GM23338 (cell line): ENCODE data around the gene BLACAT1. TPM values are rescaled to one million over a fixed set of nuclear protein-coding genes. Genes with fewer than 3 reads are reported as not detected.

Experiments used
- ATAC-seq: fragments of 200-7000 bp; cut with Tn5 transposase; 3 replicates; pipeline ENCODE4 v1.9.1; 2020
- DNase-seq: peaks from one replicate; pipeline ENCODE4 v3.0.0-alpha.2; 2015; ENCODE audit warnings: low spot score
- H2AFZ ChIP-seq: fragments of 200-600 bp; sonication (generic); 2 replicates; pipeline ENCODE4 v1.8.0; 2016; ENCODE audit warnings: antibody characterized with exemption, mild to moderate bottlenecking, moderate library complexity
- H3F3A ChIP-seq: fragments of 200-600 bp; sonication (generic); replicated peaks from 2 replicates; pipeline ENCODE4 v1.8.0; 2017; ENCODE audit warnings: antibody characterized with exemption, mixed run types, low read depth
- H3K27ac ChIP-seq: fragments of 200-600 bp; sonication (generic); 2 replicates; pipeline ENCODE4 v1.6.1; 2016; ENCODE audit warnings: low read depth
- H3K27me3 ChIP-seq: fragments of 200-600 bp; sonication (generic); 2 replicates; pipeline ENCODE4 v1.8.0; 2016; ENCODE audit warnings: mild to moderate bottlenecking, mixed run types, moderate library complexity; ENCODE audit not compliant: insufficient read depth
- H3K36me3 ChIP-seq: fragments of 200-600 bp; sonication (generic); 2 replicates; pipeline ENCODE4 v1.8.0; 2016; ENCODE audit warnings: mild to moderate bottlenecking; ENCODE audit not compliant: insufficient read depth
- H3K4me1 ChIP-seq: fragments of 200-600 bp; sonication (generic); 2 replicates; pipeline ENCODE4 v1.8.0; 2016; ENCODE audit warnings: mild to moderate bottlenecking, moderate library complexity; ENCODE audit not compliant: insufficient read depth
- H3K4me2 ChIP-seq: fragments of 200-600 bp; sonication (generic); 2 replicates; pipeline ENCODE4 v1.7.1; 2017; ENCODE audit warnings: mixed run types
- H3K4me3 ChIP-seq: fragments of 200-600 bp; sonication (generic); 2 replicates; pipeline ENCODE4 v1.6.1; 2016; ENCODE audit warnings: mixed run types
- H3K79me2 ChIP-seq: fragments of 200-600 bp; sonication (generic); replicated peaks from 2 replicates; pipeline ENCODE4 v1.8.0; 2017; ENCODE audit warnings: mild to moderate bottlenecking; ENCODE audit not compliant: insufficient read depth
- H3K9me2 ChIP-seq: fragments of 200-600 bp; sonication (generic); 2 replicates; pipeline ENCODE4 v1.8.0; 2017; ENCODE audit not compliant: insufficient read depth
- H4K20me1 ChIP-seq: fragments of 200-600 bp; sonication (generic); replicated peaks from 2 replicates; pipeline ENCODE4 v1.8.0; 2017; ENCODE audit warnings: mild to moderate bottlenecking; ENCODE audit not compliant: insufficient read depth
- H3K27ac Mint-ChIP-seq: 2 replicates; pipeline ENCODE4 v1.8.0; 2020; ENCODE audit warnings: inconsistent platforms, mild to moderate bottlenecking, moderate library complexity, mixed read lengths
- H3K27me3 Mint-ChIP-seq: 3 replicates; pipeline ENCODE4 v1.8.0; 2022; ENCODE audit warnings: low read depth, mild to moderate bottlenecking, moderate library complexity, mixed read lengths, inconsistent platforms; ENCODE audit not compliant: insufficient read depth, poor library complexity
- H3K36me3 Mint-ChIP-seq: 3 replicates; pipeline ENCODE4 v1.8.0; 2021; ENCODE audit warnings: low read depth, mild to moderate bottlenecking, inconsistent platforms, moderate library complexity, mixed read lengths
- H3K4me1 Mint-ChIP-seq: 3 replicates; pipeline ENCODE4 v1.8.0; 2020; ENCODE audit warnings: mild to moderate bottlenecking, inconsistent platforms, mixed read lengths
- H3K4me3 Mint-ChIP-seq: 3 replicates; pipeline ENCODE4 v1.8.0; 2021; ENCODE audit warnings: moderate library complexity, mild to moderate bottlenecking, inconsistent platforms, mixed read lengths
- H3K9me3 Mint-ChIP-seq: 3 replicates; pipeline ENCODE4 v1.8.0; 2020; ENCODE audit warnings: moderate library complexity, mild to moderate bottlenecking, inconsistent platforms, mixed read lengths
- CREB1 ChIP-seq: fragments of 250-450 bp; sonication (Bioruptor Pico); IDR thresholded peaks from 2 replicates; pipeline ENCODE4 v1.5.0; 2020; ENCODE audit warnings: low read depth, mild to moderate bottlenecking, moderate library complexity
- CTCF ChIP-seq, 2 experiments: fragments of 200-600 bp in 1 of 2; sonication (generic) in 1 of 2; conservative IDR thresholded peaks; 2 replicates each; pipeline versions ENCODE4 v1.5.1 to v1.6.1; 2016 to 2017; ENCODE audit warnings: antibody characterized with exemption in 2 of 2, low read depth in 2 of 2, mild to moderate bottlenecking in 2 of 2, moderate library complexity in 1 of 2
- ETS1 ChIP-seq: IDR thresholded peaks from 2 replicates; pipeline ENCODE4 v1.6.1; 2016; ENCODE audit warnings: antibody characterized with exemption
- EZH2 ChIP-seq: fragments of 200-600 bp; sonication (generic); IDR thresholded peaks from one replicate; pipeline ENCODE4 v1.8.0; 2017; ENCODE audit warnings: antibody characterized with exemption, mild to moderate bottlenecking, low read depth; ENCODE audit not compliant: unreplicated experiment
- EZH2phosphoT487 ChIP-seq: fragments of 200-600 bp; sonication (generic); IDR thresholded peaks from one replicate; pipeline ENCODE4 v1.8.1; 2018; ENCODE audit warnings: antibody characterized with exemption; ENCODE audit not compliant: unreplicated experiment
- JUNB ChIP-seq: IDR thresholded peaks from one replicate; pipeline ENCODE4 v1.6.1; 2016; ENCODE audit warnings: antibody characterized with exemption; ENCODE audit not compliant: unreplicated experiment
- NANOG ChIP-seq: IDR thresholded peaks from 2 replicates; pipeline ENCODE4 v1.6.1; 2016; ENCODE audit warnings: antibody characterized with exemption, borderline replicate concordance
- POLR2AphosphoS5 ChIP-seq: IDR thresholded peaks from 2 replicates; pipeline ENCODE4 v1.6.1; 2016; ENCODE audit warnings: antibody characterized with exemption, low read depth
- REST ChIP-seq: IDR thresholded peaks from one replicate; pipeline ENCODE4 v1.6.1; 2018; ENCODE audit warnings: antibody characterized with exemption; ENCODE audit not compliant: unreplicated experiment
- STAT1 ChIP-seq: IDR thresholded peaks from one replicate; pipeline ENCODE4 v1.6.1; 2016; ENCODE audit warnings: antibody characterized with exemption; ENCODE audit not compliant: unreplicated experiment
- ZNF114 ChIP-seq: fragments of 250-450 bp; sonication (Bioruptor Pico); IDR thresholded peaks from 2 replicates; pipeline ENCODE4 v1.5.0; 2020; ENCODE audit warnings: mild to moderate bottlenecking, moderate library complexity
- ZNF331 ChIP-seq: fragments of 250-450 bp; sonication (Bioruptor Pico); IDR thresholded peaks from 2 replicates; pipeline ENCODE4 v1.5.0; 2020; ENCODE audit warnings: low read depth, mild to moderate bottlenecking, moderate library complexity
- ZNF462 ChIP-seq: fragments of 250-450 bp; sonication (Bioruptor Pico); IDR thresholded peaks from 2 replicates; pipeline ENCODE4 v1.5.0; 2020; ENCODE audit warnings: mild to moderate bottlenecking, moderate library complexity
- polyA plus RNA-seq: library from polyadenylated mRNA; unstranded; fragments of >200 nt; fragmentation: Nextera tagmentation; extraction: Ambion mirVana; gene quantifications from 2 replicates; pipeline ENCODE4 v1.2.1, GENCODE V29; 2016
- total RNA-seq: library from RNA; depleted of rRNA; stranded (reverse); fragments of >200 nt; shearing (Covaris generic); gene quantifications from 2 replicates; pipeline ENCODE4 v1.2.3, GENCODE V29; 2014

The BLACAT1 gene
- total and polyA plus RNA-seq, 2 experiments from 2014 or later: 1.6 to 6.2 TPM

GRCh38 chr1:205483372-205483771, 27.5 kb upstream of the BLACAT1 start:
- Mint-ChIP-seq H3K27me3 (peaks cover 24% of the 10 kb centered on the region), H3K36me3 (no peaks in the 10 kb centered on the region; the same call in 2 of the 3 replicates), H3K4me1 (peaks cover 41% of the 10 kb centered on the region), H3K9me3 (0 out of 3 replicates have a peak, but pooled peaks cover 2% of the 10 kb centered on the region), H3K4me3 (no peak overlapping the region), H3K27ac (no peak overlapping the region)
- Histone ChIP-seq H2AFZ (0 out of 2 replicates have a peak overlapping the region, but pooled peaks have one; percentile 18), H3K4me2 (no peak overlapping the region), H3K4me1 (peaks cover 6% of the 10 kb centered on the region; the same call in 1 of the 2 replicates), H3K27ac (no peak overlapping the region), H3K4me3 (no peak overlapping the region), H4K20me1 (no peaks in the 10 kb centered on the region), H3K27me3 (no peaks in the 10 kb centered on the region; the same call in 1 of the 2 replicates), H3F3A (0 out of 2 replicates have a peak, but pooled peaks cover 2% of the 10 kb centered on the region), H3K79me2 (no peaks in the 10 kb centered on the region), H3K9me2 (no peaks in the 10 kb centered on the region), H3K36me3 (no peaks in the 10 kb centered on the region)
- TF ChIP-seq ZNF462 (CRISPR knock-in tag) (no peak), ETS1 (no peak), POLR2AphosphoS5 (no peak), NANOG (no peak), ZNF331 (no peak), REST (no peak), CREB1 (CRISPR knock-in tag) (no peak), EZH2phosphoT487 (no peak), CTCF (conservative IDR thresholded peaks at IDR 0.05; ENCODE audit: low read depth in 2 of 2) (no peak), STAT1 (no peak), JUNB (no peak), EZH2 (no peak), ZNF114 (CRISPR knock-in tag) (no peak)
- ATAC-seq (no peak), DNase-seq (no peak)
